ENCODE data around the gene BACH2. TPM values are rescaled to one million over a fixed set of nuclear protein-coding genes. Genes with fewer than 3 reads are reported as not detected.
"Not testable (repeated sequence)": the region's sequence is repeated elsewhere in the genome, so short reads cannot be mapped to it uniquely, and the experiment has no call there.

BACH2 gene
- total RNA-seq, 1 donor from 2014 or later: 90.4 TPM

DNA sequence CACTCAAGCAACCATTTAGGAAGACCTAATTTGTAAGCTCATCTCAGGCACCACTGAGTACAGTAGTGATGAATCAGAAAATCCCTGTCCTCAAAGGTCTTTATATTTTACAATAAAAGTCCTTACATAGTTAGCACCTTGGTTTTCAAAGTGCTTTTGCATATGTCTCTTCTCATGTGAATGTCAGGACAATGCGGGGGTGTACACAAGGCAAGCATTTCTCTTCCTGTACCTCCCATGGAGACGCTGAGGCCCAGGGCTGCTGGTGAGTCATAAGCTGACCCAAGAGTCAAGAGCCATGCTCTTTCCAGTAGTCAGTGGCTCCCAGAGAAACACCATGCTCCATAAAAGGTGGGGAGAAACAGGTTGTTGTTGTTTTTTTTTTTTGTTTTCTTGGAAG lies 228.4 kb downstream of the BACH2 start:
- H3K9me3 Mint-ChIP-seq: no peaks in the 10 kb centered on the region
- intact Hi-C loops (cut with micrococcal nuclease): no loop called here
- ChIA-PET POLR2A (interaction anchor here (0.6 to 1.1 kb wide), 3 partner anchors 16 to 237 kb away, joined by 3 read pairs; no protein-coding TSS in a partner anchor), CTCF (interaction anchor here (1.0 to 1.4 kb wide), 2 partner anchors 15 to 110 kb away, joined by 3 to 5 read pairs; no protein-coding TSS in a partner anchor)
- H3K27ac Mint-ChIP-seq: peak overlapping the region; percentile 50
- ATAC-seq (ENCODE audit: low read depth) (peak; percentile 56), DNase-seq (no peak)
- H3K36me3 Mint-ChIP-seq (ENCODE audit: low read depth): peaks cover 72% of the 10 kb centered on the region
- H3K4me3 Mint-ChIP-seq: no peak overlapping the region
- TF ChIP-seq, protein P1, sequence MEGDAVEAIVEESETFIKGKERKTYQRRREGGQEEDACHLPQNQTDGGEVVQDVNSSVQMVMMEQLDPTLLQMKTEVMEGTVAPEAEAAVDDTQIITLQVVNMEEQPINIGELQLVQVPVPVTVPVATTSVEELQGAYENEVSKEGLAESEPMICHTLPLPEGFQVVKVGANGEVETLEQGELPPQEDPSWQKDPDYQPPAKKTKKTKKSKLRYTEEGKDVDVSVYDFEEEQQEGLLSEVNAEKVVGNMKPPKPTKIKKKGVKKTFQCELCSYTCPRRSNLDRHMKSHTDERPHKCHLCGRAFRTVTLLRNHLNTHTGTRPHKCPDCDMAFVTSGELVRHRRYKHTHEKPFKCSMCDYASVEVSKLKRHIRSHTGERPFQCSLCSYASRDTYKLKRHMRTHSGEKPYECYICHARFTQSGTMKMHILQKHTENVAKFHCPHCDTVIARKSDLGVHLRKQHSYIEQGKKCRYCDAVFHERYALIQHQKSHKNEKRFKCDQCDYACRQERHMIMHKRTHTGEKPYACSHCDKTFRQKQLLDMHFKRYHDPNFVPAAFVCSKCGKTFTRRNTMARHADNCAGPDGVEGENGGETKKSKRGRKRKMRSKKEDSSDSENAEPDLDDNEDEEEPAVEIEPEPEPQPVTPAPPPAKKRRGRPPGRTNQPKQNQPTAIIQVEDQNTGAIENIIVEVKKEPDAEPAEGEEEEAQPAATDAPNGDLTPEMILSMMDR (IDR thresholded peaks at IDR 0.05): no peak
- peaks cover 73% of the 10 kb centered on the region for H3K4me1 Mint-ChIP-seq
- no peaks in the 10 kb centered on the region for H3K27me3 Mint-ChIP-seq

DNA sequence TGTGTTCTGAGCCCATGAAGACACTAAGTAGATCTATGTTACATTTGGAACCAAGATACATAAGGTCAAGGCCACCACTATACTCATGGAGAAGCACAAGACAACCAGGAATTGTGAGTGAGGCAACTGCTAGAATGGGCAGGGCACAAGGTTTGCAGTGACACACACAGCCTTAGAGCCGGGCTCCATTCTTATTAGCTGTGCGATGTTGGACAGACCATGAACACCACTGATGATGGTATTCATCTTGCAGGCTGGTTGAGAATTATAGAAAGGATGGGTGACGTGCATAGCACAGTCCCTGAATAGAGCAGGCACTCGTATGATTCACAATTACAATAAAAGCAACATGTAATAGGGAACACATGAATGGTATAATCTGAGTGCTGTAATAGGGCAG lies 229.9 kb downstream of the BACH2 start:
- peaks cover 64% of the 10 kb centered on the region for H3K36me3 Mint-ChIP-seq (ENCODE audit: low read depth)
- H3K27me3 Mint-ChIP-seq: no peaks in the 10 kb centered on the region
- POLR2A ChIA-PET: no interaction called here
- intact Hi-C loops (cut with micrococcal nuclease): no loop called here
- no peak overlapping the region for H3K4me3 Mint-ChIP-seq
- DNase-seq (no peak), ATAC-seq (ENCODE audit: low read depth) (no peak)
- H3K27ac Mint-ChIP-seq: peak overlapping the region; percentile 68
- no peaks in the 10 kb centered on the region for H3K9me3 Mint-ChIP-seq
- TF ChIP-seq, protein P1 (IDR thresholded peaks at IDR 0.05): no peak
- CTCF ChIA-PET: no interaction called here
- peaks cover 59% of the 10 kb centered on the region for H3K4me1 Mint-ChIP-seq

DNA sequence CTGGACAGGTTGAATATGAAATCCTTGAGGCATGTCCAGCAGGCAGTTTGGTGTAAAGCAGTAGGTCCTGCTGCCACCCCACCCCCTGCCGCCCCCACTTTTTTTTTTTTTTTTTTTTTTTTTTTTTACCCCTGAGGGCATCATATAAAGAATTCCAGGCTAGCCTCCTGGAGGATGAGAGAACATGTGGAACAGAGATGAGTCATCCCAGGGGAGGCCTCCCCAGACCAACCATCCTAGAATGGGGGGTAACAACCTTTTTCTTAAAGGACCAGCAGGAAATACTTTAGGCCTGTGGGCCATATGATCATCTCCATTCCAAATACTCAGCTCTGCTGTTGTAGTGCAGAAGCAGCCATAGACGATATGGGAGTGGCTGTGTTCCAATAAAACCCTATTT lies 231.5 kb downstream of the BACH2 start:
- Mint-ChIP-seq H3K27me3 (no peaks in the 10 kb centered on the region), H3K36me3 (ENCODE audit: low read depth) (peaks cover 54% of the 10 kb centered on the region), H3K4me3 (no peak overlapping the region), H3K4me1 (peaks cover 50% of the 10 kb centered on the region), H3K27ac (no peak overlapping the region), H3K9me3 (no peaks in the 10 kb centered on the region)
- POLR2A ChIA-PET: no interaction called here
- intact Hi-C loops (cut with micrococcal nuclease): no loop called here
- ATAC-seq (ENCODE audit: low read depth): no peak
- CTCF ChIA-PET: no interaction called here
- DNase-seq: no peak
- TF ChIP-seq, protein P1 (IDR thresholded peaks at IDR 0.05): no peak

DNA sequence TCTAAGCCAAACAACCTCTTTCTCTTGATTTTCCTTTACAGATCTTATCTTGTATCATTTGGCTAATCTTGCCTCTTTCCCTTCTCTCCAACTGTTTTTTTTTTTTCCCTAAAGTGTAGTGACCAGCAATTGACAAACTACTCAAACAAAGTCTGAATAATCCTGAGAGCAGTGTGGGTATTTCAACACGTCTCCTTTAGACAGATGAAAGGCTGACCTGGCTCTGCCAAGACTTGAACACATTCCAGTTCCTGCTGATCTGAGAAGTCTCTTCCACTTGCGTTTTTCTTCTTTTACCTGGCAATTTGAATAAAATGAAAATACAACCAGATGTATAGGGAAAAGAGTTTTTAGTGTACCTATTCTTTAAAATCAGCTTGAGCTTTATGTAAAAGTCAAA lies 234.0 kb downstream of the BACH2 start:
- H3K27ac Mint-ChIP-seq: no peak overlapping the region
- H3K4me3 Mint-ChIP-seq: no peak overlapping the region
- no peaks in the 10 kb centered on the region for H3K27me3 Mint-ChIP-seq
- ChIA-PET CTCF (no interaction called here), POLR2A (interaction anchor here (0.7 kb wide), 1 partner anchor 27 kb away, joined by 3 read pairs; no protein-coding TSS in a partner anchor)
- no peaks in the 10 kb centered on the region for H3K9me3 Mint-ChIP-seq
- intact Hi-C loops (cut with micrococcal nuclease): loop anchor here (2.0 kb wide), 1 partner anchor 14 kb away; no protein-coding TSS in a partner anchor
- TF ChIP-seq, protein P1 (IDR thresholded peaks at IDR 0.05): no peak
- peaks cover 42% of the 10 kb centered on the region for H3K36me3 Mint-ChIP-seq (ENCODE audit: low read depth)
- peaks cover 38% of the 10 kb centered on the region for H3K4me1 Mint-ChIP-seq
- DNase-seq (no peak), ATAC-seq (ENCODE audit: low read depth) (no peak)

DNA sequence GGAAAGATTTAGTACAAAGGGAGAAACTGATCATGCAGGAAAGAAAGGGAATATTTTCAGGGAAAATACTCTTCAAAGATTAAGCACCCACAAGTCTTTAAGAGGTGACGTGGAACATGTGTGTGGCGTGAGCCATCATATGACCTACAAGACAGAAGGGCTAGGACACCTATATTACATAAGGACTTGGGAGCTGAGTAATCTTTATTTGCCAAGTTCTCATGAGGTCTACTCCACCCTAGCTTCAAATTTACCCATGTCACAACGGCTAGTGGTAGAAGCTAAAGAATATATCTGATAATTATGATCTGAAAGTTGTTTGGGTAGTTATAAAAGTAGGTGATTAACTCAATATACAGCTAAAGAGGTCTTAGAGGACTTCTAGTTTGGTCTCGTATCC lies 234.6 kb downstream of the BACH2 start:
- H3K27me3 Mint-ChIP-seq: no peaks in the 10 kb centered on the region
- no peak overlapping the region for H3K27ac Mint-ChIP-seq
- intact Hi-C loops (cut with micrococcal nuclease): loop anchor here (2.0 kb wide), 1 partner anchor 13 kb away; no protein-coding TSS in a partner anchor
- TF ChIP-seq, protein P1 (IDR thresholded peaks at IDR 0.05): no peak
- peaks cover 40% of the 10 kb centered on the region for H3K36me3 Mint-ChIP-seq (ENCODE audit: low read depth)
- no peak overlapping the region for H3K4me3 Mint-ChIP-seq
- POLR2A ChIA-PET: interaction anchor here (0.7 to 1.2 kb wide), 2 partner anchors 10 to 27 kb away, joined by 3 read pairs; no protein-coding TSS in a partner anchor
- ATAC-seq (ENCODE audit: low read depth): no peak
- no peaks in the 10 kb centered on the region for H3K9me3 Mint-ChIP-seq
- CTCF ChIA-PET: interaction anchor here (0.8 kb wide), 1 partner anchor 154 kb away, joined by 3 read pairs; no protein-coding TSS in a partner anchor
- no peak for DNase-seq
- H3K4me1 Mint-ChIP-seq: peaks cover 35% of the 10 kb centered on the region

DNA sequence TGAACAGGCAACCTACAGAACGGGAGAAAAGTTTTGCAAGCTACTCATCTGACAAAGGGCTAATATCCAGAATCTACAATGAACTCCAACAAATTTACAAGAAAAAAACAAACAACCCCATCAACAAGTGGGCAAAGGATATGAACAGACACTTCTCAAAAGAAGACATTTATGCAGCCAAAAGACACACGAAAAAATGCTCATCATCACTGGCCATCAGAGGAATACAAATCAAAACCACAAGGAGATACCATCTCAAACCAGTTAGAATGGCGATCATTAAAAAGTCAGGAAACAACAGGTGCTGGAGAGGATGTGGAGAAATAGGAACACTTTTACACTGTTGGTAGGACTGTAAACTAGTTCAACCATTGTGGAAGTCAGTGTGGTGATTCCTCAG lies 237.5 kb downstream of the BACH2 start:
- H3K9me3 Mint-ChIP-seq; CTCF ChIA-PET; H3K4me3 Mint-ChIP-seq; H3K27me3 Mint-ChIP-seq; ATAC-seq (ENCODE audit: low read depth); H3K27ac Mint-ChIP-seq; POLR2A ChIA-PET; DNase-seq; intact Hi-C loops (cut with micrococcal nuclease): not testable (repeated sequence)
- Mint-ChIP-seq H3K36me3 (ENCODE audit: low read depth) (peaks cover 36% of the 10 kb centered on the region), H3K4me1 (peaks cover 31% of the 10 kb centered on the region)

DNA sequence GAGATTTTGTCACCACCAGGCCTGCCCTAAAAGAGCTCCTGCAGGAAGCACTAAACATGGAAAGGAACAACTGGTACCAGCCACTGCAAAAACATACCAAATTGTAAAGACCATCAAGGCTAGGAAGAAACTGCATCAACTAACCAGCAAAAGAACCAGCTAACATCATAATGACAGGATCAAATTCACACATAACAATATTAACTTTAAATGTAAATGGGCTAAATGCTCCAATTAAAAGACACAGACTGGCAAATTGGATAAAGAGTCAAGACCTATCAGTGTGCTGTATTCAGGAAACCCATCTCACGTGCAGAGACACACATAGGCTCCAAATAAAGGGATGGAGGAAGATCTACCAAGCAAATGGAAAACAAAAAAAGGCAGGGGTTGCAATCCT lies 240.7 kb downstream of the BACH2 start:
- ATAC-seq (ENCODE audit: low read depth); H3K9me3 Mint-ChIP-seq; H3K27me3 Mint-ChIP-seq; POLR2A ChIA-PET; H3K27ac Mint-ChIP-seq; CTCF ChIA-PET; intact Hi-C loops (cut with micrococcal nuclease); DNase-seq; H3K4me3 Mint-ChIP-seq: not testable (repeated sequence)
- Mint-ChIP-seq H3K36me3 (ENCODE audit: low read depth) (peaks cover 48% of the 10 kb centered on the region), H3K4me1 (peaks cover 32% of the 10 kb centered on the region)

DNA sequence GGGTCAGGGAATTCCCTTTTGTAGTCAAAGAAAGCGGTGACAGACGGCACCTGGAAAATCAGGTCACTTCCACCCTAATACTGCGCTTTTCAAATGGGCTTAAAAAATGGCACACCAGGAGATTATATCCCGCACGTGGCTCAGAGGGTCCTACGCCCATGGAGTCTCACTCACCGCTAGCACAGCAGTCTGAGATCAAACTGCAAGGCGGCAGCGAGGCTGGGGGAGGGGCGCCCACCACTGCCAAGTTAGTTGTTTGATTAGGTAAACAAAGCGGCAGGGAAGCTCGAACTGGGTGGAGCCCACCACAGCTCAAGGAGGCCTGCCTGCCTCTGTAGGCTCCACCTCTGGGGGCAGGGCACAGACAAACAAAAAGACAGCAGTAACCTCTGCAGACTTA lies 242.4 kb downstream of the BACH2 start:
- H3K36me3 Mint-ChIP-seq (ENCODE audit: low read depth): peaks cover 51% of the 10 kb centered on the region
- ATAC-seq (ENCODE audit: low read depth); CTCF ChIA-PET; H3K4me3 Mint-ChIP-seq; POLR2A ChIA-PET; DNase-seq; intact Hi-C loops (cut with micrococcal nuclease); H3K9me3 Mint-ChIP-seq; H3K27ac Mint-ChIP-seq; H3K27me3 Mint-ChIP-seq: not testable (repeated sequence)
- peaks cover 39% of the 10 kb centered on the region for H3K4me1 Mint-ChIP-seq
